Parathyroid adenoma (tissue), 2 donors: Measurements from ENCODE around the gene GPR15LG.

Source experiments
- H2AFZ ChIP-seq: fragments of 300-600 bp; sonication (generic); one replicate; pipeline ENCODE4 v1.7.0; 2017; ENCODE audit warnings: antibody characterized with exemption, mild to moderate bottlenecking
- H3K27ac ChIP-seq: fragments of 300-600 bp; sonication (generic); one replicate; pipeline ENCODE4 v1.7.0; 2017
- H3K27me3 ChIP-seq: fragments of 300-600 bp; sonication (generic); one replicate; pipeline ENCODE4 v1.7.0; 2017; ENCODE audit warnings: low read length; ENCODE audit not compliant: control insufficient read depth, insufficient read depth
- H3K36me3 ChIP-seq: fragments of 300-600 bp; sonication (generic); one replicate; pipeline ENCODE4 v1.7.0; 2017; ENCODE audit warnings: low read length; ENCODE audit not compliant: control insufficient read depth, insufficient read depth
- H3K4me1 ChIP-seq: fragments of 300-600 bp; sonication (generic); one replicate; pipeline ENCODE4 v1.7.0; 2017; ENCODE audit warnings: control low read depth
- H3K4me2 ChIP-seq: fragments of 300-600 bp; sonication (generic); one replicate; pipeline ENCODE4 v1.7.0; 2017; ENCODE audit warnings: low read length
- H3K4me3 ChIP-seq: fragments of 300-600 bp; sonication (generic); one replicate; pipeline ENCODE4 v1.7.0; 2017; ENCODE audit warnings: low read depth, low read length
- H3K79me2 ChIP-seq: fragments of 300-600 bp; sonication (generic); one replicate; pipeline ENCODE4 v1.7.0; 2017; ENCODE audit warnings: control low read depth
- H3K9ac ChIP-seq: fragments of 300-600 bp; sonication (generic); one replicate; pipeline ENCODE4 v1.7.0; 2017; ENCODE audit warnings: mild to moderate bottlenecking
- H3K9me3 ChIP-seq: fragments of 300-600 bp; sonication (generic); one replicate; pipeline ENCODE4 v1.7.0; 2017; ENCODE audit warnings: low read length; ENCODE audit not compliant: control insufficient read depth
- CTCF ChIP-seq: fragments of 300-600 bp; sonication (generic); IDR thresholded peaks from one replicate; pipeline ENCODE4 v1.7.0; 2017; ENCODE audit warnings: antibody characterized with exemption, mild to moderate bottlenecking
- donor health status: primary hyperparathyroidism.

Gene GPR15LG

GRCh38 chr10:84200537-84201243 is 27.1 kb downstream of the GPR15LG start:
- H3K27me3 ChIP-seq, result no peaks in the 10 kb centered on the region
- TF ChIP-seq CTCF, result no peak

GRCh38 chr10:84201244-84201606 is 27.6 kb downstream of the GPR15LG start:
- no peaks in the 10 kb centered on the region for H3K27me3 ChIP-seq
- no peak overlapping the region for H2AFZ ChIP-seq
- H3K4me3 ChIP-seq, result no peak overlapping the region
- H3K4me2 ChIP-seq, result no peak overlapping the region
- no peaks in the 10 kb centered on the region for H3K9me3 ChIP-seq
- no peaks in the 10 kb centered on the region for H3K36me3 ChIP-seq
- H3K27ac ChIP-seq, result no peak overlapping the region
- H3K79me2 ChIP-seq, result no peaks in the 10 kb centered on the region
- TF ChIP-seq CTCF, result no peak
- no peak overlapping the region for H3K9ac ChIP-seq
- H3K4me1 ChIP-seq, result no peaks in the 10 kb centered on the region

More at GRCh38 chr10:84200537-84201243, 27.1 kb downstream of the GPR15LG start:
- H3K36me3 ChIP-seq, result no peaks in the 10 kb centered on the region
- no peaks in the 10 kb centered on the region for H3K79me2 ChIP-seq
- no peak overlapping the region for H3K4me3 ChIP-seq
- no peak overlapping the region for H3K27ac ChIP-seq
- H3K9ac ChIP-seq, result no peak overlapping the region
- H3K9me3 ChIP-seq, result no peaks in the 10 kb centered on the region
- H3K4me2 ChIP-seq, result no peak overlapping the region
- no peak overlapping the region for H2AFZ ChIP-seq
- H3K4me1 ChIP-seq, result peaks cover 4% of the 10 kb centered on the region

- H3K4me2 ChIP-seq, result no peak overlapping the region
- no peaks in the 10 kb centered on the region for H3K36me3 ChIP-seq
- H3K4me3 ChIP-seq, result no peak overlapping the region
- no peak overlapping the region for H2AFZ ChIP-seq
- no peaks in the 10 kb centered on the region for H3K4me1 ChIP-seq
- no peaks in the 10 kb centered on the region for H3K79me2 ChIP-seq
- H3K9ac ChIP-seq, result no peak overlapping the region
- no peak overlapping the region for H3K27ac ChIP-seq
- no peaks in the 10 kb centered on the region for H3K27me3 ChIP-seq
- no peak for TF ChIP-seq CTCF
- no peaks in the 10 kb centered on the region for H3K9me3 ChIP-seq
Observed at GRCh38 chr10:84201682-84202081, 28.1 kb downstream of the GPR15LG start.

GRCh38 chr10:84202349-84202748 is 28.7 kb downstream of the GPR15LG start:
- Histone ChIP-seq H3K79me2 (no peaks in the 10 kb centered on the region), H3K36me3 (no peaks in the 10 kb centered on the region), H3K4me2 (no peak overlapping the region), H3K27ac (no peak overlapping the region), H3K9ac (no peak overlapping the region), H3K4me3 (no peak overlapping the region), H2AFZ (no peak overlapping the region), H3K27me3 (no peaks in the 10 kb centered on the region), H3K9me3 (no peaks in the 10 kb centered on the region), H3K4me1 (no peaks in the 10 kb centered on the region)
- no peak for TF ChIP-seq CTCF

GRCh38 chr10:84204122-84204521 is 30.5 kb downstream of the GPR15LG start:
- no peak overlapping the region for H2AFZ ChIP-seq
- no peaks in the 10 kb centered on the region for H3K9me3 ChIP-seq
- no peaks in the 10 kb centered on the region for H3K79me2 ChIP-seq
- no peaks in the 10 kb centered on the region for H3K36me3 ChIP-seq
- H3K4me1 ChIP-seq, result no peaks in the 10 kb centered on the region
- H3K4me3 ChIP-seq, result no peak overlapping the region
- no peak for TF ChIP-seq CTCF
- H3K9ac ChIP-seq, result no peak overlapping the region
- H3K4me2 ChIP-seq, result no peak overlapping the region
- H3K27ac ChIP-seq, result no peak overlapping the region
- H3K27me3 ChIP-seq, result no peaks in the 10 kb centered on the region
